SH-SY5Y (cell line): ENCODE measurements around the gene ZC3H18.

Experiments
- GATA2 ChIP-seq: IDR thresholded peaks from 2 replicates; pipeline ENCODE4 v1.6.1; 2011; ENCODE audit warnings: mild to moderate bottlenecking, low read depth, low read length
- GATA3 ChIP-seq: IDR thresholded peaks from 2 replicates; pipeline ENCODE4 v1.6.1; 2011; ENCODE audit warnings: low read depth, mild to moderate bottlenecking, low read length, moderate library complexity

DNA sequence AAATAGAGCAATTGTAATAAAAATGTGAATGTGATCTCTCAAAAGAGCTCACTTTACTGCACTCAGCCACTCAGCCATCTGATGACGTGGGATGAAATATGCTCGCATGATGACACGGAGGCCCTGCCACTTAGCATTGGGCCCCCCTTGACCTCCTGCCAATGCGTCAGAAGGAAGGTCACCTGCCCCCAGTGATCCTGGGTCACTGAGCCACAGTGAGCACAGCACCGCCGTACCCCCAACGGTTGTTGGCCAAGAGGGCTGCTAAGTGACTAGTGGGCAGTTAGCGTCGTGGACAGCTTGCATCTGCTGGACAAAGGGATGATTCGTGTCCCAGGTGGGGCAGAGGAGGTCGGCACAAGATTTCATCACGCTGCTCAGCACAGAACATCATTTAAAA is 22.9 kb downstream of the ZC3H18 start:
- no peak for TF ChIP-seq GATA2
- TF ChIP-seq GATA3 = no peak
